ENCODE results near the gene SULT6B1. TPM values are rescaled to one million over a fixed set of nuclear protein-coding genes. Genes with fewer than 3 reads are reported as not detected.
A peak's percentile ranks its signal among the peaks of the same experiment; 100 is the strongest.
"Not testable (repeated sequence)": the region's sequence is repeated elsewhere in the genome, so short reads cannot be mapped to it uniquely, and the experiment has no call there.

Gene SULT6B1
- polyA plus RNA-seq, 1 donor: not detected

DNA sequence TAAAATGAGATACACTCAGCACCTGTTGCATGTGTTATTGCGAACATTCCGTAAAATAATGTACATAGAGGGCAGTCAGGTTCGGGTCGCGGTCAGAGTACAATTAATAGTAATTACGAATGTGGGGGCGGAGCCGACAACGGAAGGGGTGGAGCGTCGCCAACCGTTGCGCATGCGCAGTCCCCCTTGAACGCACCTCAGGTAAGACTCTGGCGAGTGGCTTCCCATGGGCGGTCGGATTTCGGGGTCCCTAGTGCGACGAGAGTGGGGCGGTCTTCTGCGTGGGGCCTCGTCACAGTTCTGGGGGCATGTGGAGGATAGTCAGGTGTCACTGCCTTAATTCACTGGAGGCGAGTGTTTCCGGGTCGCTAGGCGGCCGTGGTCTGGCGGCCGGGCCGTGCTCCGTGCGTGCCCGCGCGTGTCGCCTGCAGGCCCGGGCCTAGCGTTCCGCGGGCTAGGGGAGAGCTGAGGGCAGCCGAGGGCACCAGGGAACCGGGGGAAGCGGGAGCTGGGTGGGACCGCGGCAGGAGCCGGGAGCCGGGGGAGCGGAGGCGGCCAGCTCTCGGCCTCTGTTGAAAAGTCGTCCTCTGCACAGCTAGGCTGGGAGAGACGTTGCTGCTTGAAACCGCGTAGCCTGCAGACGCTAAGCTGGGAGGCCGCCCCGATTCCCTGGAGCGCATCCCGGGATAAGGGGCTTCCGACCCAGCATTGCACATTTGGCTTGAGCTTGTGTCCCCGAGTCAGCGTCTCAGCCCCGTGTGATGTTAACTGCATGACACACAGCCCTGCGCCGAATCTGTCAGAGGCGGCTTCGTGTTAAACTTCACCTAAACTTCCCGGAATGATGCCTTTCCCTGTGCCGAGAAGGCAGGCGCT lies 8.1 kb upstream of the SULT6B1 start, which contains the start of gene CEBPZOS:
TSS of gene CEBPZOS (plus strand) at position 177 of the 876 bp plus-strand sequence. CDS start 3,209 bp downstream, outside the sequence.
- no peak for DNase-seq (ENCODE audit: low read depth)

DNA sequence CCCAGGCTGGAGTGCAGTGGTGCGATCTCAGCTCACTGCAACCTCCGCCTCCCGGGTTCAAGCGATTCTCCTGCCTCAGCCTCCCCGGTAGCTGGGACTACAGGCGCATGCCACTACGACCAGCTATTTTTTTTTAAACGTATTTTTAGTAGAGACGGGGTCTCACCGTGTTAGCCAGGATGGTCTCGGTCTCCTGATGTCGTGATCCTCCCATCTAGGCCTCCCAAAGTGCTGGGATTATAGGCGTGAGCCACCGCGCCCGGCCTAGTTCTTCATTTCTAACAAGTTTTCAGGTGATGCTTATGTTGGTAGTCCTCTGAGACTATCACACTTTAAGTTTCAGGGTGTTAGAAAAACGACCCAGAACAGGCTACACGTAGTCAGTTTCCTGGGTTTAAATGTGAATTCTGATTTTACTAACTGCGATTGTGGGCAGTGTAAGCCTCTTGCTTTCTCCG lies 7.4 kb upstream of the SULT6B1 start:
- DNase-seq (ENCODE audit: low read depth): not testable (repeated sequence)

DNA sequence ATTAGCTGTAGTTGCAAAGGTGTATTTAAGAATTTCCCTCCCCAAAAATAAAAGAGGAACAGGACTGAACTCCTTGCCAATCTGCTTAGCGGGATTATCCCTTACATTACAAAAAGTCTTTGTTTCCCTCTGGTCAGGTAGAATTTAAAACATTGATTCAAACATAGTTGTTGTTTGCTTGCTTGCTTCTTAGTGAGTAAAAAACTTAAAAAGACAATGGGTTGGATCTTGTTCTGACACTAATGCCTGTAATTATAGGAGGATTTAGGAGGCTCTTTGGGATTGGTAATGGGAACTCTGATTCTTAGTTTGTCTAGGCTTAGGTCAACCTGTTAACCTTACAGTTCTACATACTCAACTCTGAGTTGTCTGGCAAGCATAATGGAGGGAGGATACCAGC lies 4.1 kb upstream of the SULT6B1 start:
- no peak for DNase-seq (ENCODE audit: low read depth)

DNA sequence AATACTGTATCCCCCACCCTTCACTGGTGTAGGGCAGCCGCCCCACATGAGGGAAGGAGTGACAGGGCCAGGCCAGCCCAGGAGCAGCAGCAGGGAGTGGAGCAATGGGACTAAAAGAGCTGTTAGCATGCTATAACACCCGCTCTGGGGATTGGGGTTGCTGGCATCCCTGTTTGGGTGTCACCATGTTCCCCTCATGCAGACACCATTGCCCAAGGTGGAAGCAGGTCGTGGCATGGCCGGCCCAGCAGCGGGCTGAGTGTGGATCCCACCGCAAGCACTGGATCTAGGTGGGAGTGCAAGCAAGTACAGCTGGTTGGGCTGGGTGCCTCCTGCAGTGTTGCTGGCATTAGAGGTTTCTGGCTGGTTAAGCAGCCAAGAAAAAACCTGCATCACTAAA lies 3.3 kb upstream of the SULT6B1 start:
- no peak for DNase-seq (ENCODE audit: low read depth)

DNA sequence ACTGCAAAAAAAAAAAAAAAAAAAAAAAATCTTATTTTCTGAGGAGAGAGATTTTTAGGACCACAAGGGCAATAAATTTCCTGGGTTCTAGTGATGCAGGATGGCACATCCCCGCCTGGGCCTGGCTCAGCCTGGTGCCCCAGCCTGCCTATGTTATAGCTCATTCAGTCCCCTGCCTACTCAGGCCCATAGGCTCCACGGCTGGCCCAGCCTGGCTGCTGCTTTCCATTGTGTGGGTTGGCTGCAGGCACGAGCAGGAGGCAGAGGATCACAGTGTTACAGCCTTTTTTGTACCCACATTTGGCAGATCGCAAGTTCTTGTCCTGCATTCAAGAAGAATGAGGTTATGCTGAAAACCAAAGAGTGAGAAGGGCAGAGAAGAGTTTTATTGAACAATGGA lies 2.8 kb upstream of the SULT6B1 start:
- no peak for DNase-seq (ENCODE audit: low read depth)

DNA sequence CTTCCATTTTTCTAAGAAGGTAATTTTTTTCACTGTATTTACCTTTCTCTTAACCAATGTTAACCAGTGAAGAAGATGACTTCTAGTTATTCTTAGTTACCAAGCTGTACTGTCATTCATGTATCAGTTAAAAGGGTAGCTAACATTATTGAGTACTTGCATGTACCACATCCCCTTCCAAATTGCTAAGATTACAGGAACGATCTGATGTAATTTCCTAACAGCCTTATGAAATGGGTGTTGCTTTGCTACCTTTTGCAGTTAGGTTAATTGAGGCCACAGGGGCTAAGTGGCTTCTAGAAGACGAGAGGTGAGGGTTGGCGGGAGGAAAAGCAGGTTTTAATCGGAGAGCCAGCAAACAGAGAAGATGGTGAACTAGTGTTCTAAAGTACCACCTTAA lies 1.8 kb upstream of the SULT6B1 start:
- DNase-seq (ENCODE audit: low read depth): no peak

DNA sequence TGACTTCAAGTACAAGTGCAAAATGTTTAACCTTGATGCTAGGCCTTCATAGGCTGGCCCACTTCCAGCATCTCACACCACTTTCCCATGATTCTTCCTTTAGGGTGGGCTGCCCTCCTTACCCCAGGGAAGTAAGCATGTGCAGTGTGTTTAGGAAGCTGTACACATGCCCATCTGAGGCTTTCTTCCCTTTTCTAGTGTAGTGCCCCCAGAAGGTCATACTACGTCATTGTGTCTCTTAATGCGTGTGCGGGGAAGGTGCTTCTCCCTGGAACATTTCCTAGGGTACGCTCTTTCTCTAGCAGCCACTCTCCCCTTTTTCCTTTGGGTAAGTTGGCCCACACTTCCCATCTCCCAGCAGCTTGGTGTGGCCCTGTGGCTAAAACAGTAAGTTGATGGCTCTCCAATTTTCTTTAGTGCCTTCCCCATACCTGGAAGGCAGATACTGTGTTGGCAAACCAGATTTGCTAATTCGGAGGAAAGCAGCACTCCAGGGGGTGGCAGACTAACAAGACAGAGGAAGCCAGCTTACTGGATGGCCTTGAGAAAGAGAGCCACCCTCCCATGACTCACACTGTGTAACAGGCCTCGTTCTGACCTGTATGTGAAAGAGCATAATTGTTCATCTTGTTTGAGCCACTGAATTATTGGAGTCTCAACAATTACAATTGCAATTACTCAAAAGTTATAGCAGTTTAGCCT lies 1.1 kb upstream of the SULT6B1 start:
- no peak for DNase-seq (ENCODE audit: low read depth)

DNA sequence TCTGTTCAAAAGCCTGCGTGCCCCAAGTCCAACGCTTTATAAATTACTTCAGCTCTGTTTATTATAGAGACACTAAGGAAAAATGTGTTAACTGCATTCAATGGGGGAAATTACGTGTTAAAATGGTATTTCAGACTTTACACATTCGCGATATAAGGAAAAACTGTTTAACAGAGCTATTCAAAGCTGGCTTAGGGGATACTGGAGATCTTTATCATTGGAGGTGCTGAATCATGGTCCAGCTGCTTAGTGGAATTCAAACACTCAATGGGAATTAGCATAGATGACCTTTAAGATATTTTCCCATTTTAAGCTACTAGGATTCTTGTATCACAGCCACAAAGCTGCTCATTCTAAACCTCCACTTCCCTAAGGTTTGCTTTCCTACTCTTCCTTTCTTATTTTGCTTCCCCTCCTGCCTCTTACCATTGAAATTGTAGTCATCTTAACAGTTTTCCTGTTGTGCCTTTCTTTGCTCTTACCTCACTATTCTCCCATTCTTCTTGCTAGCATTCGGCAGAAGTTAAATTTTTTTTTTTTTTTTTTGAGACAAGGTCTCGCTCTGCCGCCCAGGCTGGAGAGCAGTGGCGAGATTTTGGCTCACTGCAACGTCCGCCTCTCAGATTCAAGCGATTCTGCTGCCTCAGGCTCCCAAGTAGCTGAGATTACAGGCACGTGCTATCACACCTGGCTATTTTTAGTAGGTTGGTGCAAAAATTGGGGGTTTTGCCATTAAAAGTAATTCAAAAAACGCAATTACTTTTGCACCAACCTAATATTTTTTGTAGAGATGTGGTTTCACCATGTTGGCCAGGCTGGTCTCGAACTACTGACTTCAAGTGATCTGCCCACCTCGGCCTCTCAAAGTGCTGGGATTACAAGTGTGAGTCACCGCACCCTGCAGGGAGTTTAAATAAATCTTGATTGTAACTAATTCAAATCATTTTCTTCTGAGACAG lies 6.5 kb downstream of the SULT6B1 start:
- no peak for DNase-seq (ENCODE audit: low read depth)

DNA sequence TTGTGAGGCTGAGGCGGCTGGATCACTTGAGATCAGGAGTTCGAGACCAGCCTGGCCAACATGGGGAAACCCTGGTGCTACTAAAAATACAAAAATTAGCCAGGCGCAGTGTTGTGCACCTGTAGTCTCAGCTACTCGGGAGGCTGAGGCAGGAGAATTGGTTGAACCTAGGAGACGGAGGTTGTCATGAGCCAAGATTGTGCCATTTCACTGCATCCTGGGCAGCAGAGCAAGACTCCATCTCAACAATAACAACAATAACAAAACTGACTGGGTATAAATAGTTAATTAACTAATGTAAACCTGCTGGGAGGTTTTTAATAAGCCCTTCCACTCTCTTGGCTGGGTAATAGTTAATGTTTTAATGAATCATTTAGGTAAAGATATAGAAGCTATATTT lies 7.8 kb downstream of the SULT6B1 start:
- DNase-seq (ENCODE audit: low read depth): no peak

DNA sequence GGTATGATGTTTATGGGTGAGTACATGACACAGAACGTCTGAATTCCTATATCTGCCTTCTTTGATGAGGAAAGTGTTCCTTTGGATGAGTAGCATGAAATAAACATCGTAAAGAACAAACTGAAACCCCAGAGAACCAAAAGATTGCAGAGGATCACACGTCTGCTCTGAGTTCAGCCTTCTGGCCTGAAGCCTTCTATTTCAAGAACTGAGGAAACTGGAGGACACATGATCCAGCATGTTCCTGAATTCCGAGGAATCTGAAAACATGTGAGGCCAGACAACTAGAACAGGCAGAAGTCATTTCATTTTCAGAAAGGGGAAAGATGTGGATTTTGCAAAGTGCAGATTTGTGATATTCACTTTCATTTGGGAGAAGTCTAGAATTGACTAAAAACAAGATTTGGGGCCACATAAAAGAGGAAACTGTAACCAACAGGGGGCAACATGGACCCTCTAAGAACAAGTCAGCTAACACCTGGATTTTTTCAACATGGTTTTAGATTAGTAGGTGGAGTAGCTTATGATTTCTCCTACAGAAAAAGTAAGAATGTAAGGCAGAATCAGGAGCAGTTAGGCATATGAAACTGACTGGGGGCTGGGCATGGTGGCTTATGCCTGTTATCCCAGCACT lies 8.3 kb downstream of the SULT6B1 start:
- no peak for DNase-seq (ENCODE audit: low read depth)

DNA sequence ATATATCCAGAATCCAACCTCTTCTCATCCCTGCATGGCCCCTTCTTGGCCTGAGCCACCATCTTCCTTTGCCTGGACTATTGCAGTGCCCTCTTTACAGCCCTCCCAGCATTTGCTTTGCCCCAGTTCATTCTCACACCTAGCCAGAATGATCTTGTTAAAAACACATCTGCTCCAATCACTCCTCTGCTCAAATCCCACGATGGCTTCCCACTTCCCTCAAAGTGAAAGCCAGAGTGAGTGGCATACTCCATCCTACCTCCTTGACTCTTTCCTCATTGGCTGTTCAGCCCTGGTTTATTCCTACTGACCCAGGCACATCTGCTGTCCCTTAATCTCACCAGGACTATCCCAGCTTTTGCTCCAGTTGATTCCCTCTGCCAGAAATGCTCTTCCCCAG lies 14.7 kb downstream of the SULT6B1 start:
- no peak for DNase-seq (ENCODE audit: low read depth)

DNA sequence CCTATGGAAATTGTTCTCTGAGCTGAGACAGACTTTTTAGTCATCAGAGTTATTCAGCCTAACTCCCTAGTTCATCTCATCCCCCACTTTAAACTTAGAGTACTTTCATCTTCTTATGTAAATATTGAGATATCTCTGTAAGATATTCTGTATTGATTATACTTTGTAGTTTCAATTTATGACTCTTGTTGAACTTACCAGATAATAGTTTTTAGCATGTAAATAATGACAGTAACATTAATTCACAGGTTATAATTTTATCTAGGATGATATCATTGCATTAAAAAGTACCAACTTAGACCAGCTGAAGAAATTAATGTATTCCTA lies 16.9 kb downstream of the SULT6B1 start:
- DNase-seq (ENCODE audit: low read depth): no peak

DNA sequence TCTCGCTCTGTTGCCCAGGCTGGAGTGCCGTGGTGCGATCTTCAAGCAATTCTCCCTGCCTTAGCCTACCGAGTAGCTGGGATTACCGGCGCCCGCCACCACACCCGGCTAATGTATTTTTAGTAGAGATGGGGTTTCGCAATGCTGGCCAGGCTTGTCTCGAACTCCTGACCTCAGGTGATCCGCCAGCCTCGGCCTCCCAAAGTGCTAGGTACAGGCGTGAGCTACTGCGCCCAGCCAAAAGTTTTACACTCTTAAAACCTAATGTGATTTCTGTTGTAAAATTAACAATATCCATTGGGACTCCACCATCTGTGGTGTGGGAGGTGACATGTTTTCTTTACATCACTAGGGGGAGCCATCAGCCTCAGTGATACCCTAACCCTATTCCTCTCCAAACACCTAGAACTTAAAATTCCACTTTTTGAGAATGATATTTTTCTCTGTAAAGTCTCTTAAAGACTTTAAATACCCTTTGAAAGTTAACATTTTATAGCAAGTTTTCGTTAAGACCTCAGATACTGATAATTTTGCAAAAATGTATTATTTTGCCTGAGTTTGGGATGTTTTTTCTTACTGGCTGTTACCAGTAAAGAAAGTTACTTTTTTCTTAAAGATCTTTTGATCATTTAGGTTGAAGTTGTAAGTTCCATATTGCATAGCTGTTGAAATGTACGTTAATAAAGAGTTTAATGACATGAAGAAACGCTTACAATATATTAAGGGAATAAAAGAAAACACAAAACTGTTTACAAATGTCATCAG lies 20.1 kb downstream of the SULT6B1 start:
- DNase-seq (ENCODE audit: low read depth): no peak

DNA sequence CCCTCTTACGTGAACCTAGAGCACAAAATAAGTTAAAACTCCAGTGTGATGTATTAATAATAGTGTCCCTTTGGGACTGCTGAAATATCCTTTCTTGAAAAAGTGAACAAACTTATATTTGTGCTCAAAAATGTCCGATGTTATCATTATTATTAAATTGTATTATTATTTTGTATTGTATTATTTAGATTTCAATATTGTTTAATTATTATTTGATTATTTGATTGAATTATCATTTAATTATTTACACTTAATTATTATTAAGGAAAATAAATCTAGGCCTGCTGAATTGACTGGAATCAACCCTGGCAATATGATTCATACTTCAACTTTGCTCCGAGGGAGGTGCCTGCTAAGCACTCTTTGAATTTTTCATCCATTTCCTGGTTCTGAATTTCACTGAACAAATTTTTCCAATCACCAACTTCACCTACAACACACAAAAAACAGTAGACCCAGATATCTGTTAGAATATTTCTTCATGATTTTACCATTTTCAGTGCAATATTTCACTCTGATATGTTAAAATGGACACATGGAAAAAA lies 20.8 kb downstream of the SULT6B1 start:
- no peak for DNase-seq (ENCODE audit: low read depth)

DNA sequence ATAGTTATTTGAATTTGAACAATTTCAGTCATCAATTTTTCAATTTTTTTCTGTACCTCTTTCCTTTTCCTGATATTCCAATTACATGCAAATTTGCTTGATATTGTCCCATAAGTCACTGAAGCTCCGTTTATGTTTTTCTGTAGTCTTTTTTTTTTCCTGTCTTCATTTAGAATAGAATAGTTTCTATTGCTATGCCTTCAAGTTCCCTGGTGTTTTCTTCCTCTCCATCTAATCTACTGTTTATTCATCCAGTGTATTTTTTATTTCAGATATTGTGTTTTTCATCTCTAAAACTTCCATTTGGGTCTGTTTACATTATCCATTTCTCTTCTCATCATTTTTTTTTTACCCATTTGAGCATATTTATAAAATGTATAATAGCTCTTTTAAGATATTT lies 23.7 kb downstream of the SULT6B1 start:
- DNase-seq (ENCODE audit: low read depth): no peak

DNA sequence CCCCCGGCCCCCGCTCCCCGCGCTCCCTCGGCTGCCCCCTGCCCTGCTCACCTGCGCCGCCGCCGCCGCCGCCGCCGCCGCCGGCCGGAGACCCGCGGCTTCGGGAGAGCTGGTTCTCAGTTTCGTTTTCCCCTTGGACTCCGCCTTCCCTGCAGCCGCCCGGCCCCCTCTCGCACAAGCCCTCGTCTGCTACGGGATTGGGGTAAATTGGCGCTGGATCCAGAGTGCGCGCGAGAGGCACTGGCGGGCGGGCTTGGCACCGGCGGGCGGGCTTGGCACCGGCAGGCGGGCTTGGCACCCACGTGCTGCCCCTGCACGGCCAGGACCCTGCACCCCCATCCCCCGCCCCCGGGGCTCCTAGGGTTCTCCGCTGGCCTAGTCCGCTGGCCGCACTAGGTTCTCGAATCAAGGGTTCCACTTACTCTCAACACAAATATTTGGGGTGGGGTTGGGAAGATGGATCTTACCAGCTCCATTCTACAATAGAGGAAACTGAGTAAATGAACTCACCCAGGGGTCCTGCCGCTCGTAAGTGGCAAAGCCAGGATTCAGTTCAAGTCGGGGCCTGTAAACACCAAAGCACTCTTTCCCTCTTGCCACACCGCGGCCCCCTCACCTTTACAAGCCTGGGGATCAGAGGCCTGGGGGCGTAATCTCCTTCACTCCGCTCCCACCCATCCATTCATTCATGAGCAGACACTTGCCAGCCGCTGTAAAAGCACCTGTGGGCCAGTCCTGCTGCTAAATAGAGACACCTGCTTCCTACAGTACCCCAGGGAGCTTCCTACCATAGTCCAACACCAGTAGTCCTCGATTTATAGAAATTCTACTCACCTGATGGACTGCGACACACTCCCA lies 31.4 kb downstream of the SULT6B1 start, which contains the start of gene EIF2AK2:
TSS of gene EIF2AK2 (minus strand) at position 124 of the 858 bp plus-strand sequence. CDS start 9,174 bp downstream, outside the sequence.
- DNase-seq (ENCODE audit: low read depth): peak; percentile 48

DNA sequence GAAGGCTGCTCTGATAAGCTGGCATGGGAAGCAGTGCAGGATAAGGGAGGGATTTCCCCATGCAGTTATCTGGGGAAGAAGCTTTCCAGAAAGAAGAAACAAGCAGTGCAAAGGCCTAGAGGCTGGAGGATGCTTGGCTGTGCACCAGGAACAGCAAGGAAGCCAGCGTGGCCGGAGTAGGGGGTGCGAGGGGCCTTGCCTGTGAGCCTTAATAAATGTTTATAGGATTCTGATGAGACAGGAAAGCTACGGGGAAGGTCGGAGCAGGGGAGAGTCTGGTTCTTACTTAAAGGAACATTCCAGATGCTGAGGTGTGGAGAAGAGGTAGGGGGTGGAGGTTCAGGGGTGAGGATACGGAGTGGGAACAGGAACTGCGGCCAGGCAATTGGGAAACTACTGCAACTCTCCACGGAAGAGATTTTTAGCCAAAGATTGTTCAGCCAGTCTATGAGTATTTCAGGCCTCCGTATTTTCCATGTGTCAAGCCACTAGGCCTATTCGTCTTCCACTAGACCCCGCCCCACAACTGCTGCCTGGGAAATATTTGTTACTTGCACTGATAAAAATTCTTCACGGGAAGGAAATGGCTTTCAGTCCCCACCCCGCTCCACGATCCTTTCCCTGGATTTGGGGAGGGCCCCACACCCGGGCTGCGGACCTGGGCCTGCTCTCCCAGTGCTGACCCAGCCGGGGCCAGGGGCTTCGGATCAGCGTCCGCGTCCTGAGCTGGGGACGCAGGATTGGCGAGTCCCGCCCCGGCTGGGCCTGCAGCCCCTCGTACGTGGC lies 32.2 kb downstream of the SULT6B1 start:
- DNase-seq (ENCODE audit: low read depth): peak; percentile 43

DNA sequence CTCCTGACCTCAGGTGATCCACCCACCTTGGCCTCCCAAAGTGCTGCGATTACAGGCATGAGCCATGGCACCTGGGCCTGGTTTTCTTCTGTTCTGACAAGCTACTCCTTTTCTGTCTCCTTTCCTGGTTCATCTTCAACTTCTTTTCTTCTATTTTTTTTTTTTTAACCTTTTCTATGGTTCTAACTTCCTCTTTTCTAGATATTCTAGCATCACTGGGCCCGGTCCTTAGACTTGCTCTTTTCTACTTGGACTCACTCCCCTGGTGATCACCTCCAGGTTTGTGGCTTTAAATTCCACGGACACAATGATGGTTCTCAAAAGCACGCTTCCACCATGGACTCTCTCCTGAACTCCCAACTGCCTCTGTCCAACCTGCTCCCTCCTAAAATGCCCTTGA lies 33.7 kb downstream of the SULT6B1 start:
- no peak for DNase-seq (ENCODE audit: low read depth)

All from forelimb muscle (tissue), 1 donor.